SHP77 (cell line): ENCODE data around the gene OCA2.

Experiments used
- DNase-seq, 2 experiments: peaks; one replicate each; lab custom pipeline; 2025; lab: John Stamatoyannopoulos, UW

The OCA2 gene

DNA sequence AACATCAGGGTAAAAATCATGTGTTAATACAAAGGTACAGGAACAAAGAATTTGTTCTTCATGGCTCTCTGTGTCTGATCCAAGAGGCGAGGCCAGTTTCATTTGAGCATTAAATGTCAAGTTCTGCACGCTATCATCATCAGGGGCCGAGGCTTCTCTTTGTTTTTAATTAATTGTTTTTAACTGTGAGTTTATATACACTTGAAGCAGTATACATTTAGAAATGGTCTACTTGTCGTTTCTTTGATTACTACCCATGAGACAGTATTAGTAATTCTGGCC is 21.2 kb upstream of the OCA2 start:
- DNase-seq: no peak

DNA sequence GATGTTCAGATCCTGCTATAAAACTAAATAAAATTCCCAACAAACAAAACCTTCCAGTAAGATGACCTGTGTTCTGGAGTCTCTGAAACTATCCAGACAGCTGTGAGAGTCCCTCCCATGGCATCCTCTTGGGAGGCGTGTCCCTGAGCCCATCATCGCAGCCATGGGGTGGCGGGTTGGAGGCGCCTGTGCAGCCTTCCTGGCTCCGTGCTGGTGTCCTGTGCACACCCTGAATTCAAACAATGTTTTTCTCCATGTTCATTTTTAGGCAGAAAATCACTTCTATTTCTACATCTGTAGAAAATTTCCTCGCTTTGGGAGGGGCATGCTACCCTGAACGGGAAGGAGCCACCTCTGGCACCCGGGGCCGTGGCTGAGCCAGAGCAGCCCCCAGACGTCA is 19.4 kb upstream of the OCA2 start:
- DNase-seq: no peak

DNA sequence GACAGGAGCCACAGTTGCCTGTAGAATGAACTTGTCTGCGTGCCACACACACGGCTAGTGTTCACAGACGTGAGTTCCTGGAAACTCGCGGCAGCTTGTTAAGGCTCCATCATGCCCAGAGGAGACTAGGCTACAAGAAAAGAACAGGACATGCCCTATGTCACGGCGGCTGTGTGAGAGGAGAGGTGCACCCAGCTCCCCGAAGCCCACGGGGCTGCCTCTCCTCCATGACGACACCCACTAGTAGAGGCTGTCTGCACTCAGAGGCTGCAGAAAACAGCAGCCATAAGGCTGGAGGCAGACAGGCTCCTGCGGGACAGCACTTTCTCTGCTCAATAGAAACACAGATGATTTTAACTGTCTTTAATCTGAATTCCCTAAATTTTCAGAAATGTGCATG is 19.0 kb upstream of the OCA2 start:
- DNase-seq: no peak

DNA sequence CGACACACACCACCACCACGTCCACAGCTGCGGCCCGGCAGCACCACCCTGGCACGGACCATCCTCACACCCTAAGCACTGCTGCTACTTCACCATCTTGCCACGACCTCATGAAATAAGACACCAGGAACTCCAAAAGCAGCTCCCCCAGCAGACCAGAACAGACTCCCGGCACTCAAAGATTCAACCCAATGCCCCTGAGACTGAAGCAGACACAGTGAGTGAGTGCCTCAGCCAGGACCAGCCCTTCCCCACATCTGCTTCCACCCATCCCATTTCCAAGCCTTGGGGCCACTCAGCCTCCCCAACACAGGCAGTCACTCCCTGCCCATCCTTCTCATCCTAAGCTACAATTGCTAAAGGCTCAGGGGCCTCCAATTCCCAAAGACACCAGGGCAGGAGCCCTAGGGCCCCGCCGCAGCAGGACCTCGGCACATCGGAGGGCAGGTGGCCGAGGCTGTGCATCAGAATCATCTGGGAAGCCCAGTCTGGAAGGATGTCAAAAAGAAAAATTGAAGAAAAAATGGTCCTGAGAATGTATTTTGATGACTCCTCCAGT is 18.4 kb upstream of the OCA2 start:
- no peak for DNase-seq

DNA sequence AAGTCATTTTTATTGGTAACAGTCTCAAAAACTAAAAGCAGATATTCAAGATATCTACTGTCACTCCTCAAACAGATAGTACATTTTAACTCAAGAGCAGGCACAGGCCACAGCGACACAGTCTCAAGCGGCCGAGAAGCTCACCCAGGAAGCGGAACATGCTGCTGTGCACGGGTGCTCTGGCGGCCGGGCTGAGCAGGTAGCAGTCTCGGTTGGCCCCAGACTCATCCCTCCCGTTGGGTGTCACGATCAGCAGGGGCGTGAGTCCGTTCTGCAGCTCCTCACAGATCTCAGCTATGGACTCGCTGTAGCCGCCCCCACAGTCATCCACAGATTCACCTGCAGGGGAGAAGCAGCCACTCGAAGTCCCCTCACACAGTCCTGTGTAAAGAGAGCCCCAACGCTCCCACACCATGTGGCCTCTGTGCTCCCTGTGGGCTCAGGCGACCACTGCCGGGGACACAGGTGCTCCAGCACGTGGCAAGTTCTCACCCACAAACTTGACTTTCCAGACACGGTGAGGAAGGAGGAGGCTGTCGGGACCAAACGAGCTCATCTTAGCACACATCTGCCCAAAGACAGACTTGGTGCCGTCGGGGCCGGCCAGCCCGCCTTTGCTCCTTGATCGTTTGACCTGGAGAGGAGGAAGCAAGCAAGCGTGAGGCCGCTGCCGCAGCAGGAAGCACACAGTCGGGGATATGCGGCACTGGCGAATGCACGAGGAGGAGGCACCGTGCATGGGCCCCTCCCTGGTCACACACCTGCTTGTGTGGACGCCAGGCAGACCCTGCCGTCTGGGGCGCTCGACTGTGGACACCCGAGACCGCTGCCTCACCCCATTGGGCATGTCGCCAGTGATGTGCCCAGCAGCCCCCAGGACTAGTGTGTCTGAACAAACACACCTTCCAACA is 17.7 kb upstream of the OCA2 start:
- no peak for DNase-seq

DNA sequence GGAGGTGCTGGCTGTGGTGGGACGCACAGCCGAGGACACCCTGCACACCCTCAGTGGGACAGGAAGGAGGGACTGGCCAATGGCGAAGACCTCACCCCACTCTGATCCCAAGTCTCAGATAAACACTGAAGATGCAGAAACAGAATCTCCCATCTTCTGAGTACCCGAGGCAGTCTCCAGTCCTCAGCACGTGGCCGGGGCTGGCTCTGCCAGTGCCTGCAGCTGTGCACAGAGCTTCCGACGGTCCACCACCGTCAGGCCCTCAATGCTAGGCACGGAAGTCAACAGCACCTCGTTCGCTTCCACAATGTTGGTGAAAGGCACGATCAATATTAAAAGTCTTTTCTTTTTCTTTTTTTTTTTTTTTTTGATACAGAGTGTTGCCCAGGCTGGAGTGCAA is 16.8 kb upstream of the OCA2 start:
- DNase-seq: no peak

DNA sequence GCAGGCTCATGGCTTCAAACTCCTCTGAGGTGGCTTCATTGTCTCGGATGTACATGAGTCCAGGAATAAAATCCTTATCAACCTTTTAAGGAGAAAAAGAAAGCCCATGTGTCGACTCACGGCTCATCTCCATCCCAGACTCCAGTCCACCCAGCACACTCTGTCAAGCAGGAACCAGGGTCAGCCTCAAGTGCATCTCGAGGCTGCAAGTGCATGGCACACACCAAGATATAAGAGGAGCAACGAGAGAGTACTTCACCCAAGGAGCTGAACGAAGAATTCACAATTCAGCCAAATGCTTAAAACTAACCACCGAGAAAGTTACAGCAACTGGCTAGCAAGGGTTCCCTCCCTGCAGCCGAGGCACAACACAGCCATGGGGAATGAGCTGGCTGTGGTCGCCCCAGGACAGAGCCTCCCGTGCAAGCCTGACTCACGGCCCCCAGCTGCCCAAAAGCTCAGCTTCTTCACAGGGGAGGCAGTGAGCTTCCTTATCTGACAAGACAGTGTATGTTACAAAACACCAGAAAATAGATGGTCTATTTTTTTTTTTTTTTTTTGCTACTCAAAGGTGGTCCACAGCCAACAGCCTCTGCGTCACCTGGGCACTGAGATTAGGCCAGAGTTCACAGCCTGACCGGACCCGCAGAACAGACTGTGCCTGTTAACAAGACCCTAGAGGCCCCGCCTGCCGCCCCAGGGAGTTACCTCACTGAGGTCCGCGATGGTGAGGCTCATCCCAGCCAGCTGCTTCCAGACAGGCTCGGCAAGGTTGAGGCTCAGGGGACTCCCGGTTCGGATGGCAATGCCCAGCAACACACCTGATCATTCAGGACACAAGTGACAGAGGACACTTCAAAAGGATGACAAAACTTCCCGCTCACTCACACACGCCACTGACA is 15.9 kb upstream of the OCA2 start:
- DNase-seq: no peak

DNA sequence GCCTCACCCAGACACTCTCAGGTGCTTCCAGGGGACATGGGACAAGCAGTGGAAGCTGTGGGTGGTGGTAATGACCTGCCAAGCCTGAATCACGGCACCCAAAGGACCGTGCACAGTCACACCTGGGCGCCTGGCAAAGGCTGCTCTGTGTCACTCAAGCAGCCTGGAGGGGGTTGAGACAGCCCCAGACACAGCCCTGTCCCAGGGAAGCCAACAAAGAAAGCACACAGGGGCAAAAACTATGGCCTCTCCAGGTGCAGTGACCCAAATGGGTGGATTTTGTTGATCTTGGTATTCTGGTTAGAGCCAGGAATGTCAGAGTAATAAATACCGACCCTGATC is 15.0 kb upstream of the OCA2 start:
- DNase-seq: no peak

DNA sequence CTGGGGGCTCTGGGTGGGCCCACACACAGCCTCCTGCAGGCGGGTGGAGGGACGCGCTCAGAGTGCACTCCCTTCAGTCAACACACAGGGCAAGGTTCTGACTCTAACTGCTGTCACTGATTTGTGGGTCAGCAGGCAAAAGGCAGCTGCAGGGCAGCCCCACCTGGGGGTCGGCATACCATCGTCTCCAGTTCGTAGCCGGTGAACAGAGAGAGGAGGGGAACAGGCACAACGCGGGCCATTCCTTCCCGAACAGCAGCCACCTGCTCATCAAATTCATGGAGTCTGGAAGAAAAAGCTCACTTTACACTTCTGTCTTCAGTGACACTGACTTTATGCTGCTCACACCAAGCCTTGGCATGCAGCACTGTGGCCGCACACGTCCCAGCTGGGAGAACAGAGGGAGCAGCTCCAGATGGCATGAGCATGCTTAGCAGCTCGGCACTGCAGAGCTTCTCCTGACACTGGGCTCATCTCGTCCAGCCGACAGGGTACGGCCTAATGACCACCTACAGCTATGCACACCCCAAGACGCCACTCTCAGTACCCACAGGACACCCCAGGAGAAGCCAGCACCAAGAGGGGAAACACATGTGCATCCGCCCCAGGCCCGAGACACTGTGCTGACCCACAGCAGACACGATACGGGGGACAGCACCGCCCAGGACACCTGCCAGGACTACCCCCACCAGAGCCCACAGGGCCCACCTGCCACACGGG is 14.4 kb upstream of the OCA2 start:
- DNase-seq: no peak

DNA sequence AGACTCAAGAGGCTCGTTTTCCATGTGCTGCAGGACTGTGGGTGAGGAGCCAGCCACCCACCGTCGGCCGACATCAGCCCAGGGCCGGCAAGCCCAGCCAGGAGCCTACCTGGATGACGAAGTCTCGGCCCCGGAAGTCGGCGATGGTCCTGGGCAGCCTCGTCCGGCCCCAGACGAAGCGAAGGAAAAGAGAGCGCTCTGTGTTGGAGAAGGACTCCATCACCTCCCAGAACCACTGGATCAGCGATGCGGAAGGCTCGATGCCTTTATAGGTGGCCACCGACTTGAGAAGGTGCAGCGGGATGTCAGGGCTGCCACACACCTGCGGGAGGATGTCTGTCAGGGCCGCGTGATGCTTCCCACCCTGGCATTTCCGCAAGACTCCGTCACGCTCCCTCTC is 13.8 kb upstream of the OCA2 start:
- DNase-seq: no peak

DNA sequence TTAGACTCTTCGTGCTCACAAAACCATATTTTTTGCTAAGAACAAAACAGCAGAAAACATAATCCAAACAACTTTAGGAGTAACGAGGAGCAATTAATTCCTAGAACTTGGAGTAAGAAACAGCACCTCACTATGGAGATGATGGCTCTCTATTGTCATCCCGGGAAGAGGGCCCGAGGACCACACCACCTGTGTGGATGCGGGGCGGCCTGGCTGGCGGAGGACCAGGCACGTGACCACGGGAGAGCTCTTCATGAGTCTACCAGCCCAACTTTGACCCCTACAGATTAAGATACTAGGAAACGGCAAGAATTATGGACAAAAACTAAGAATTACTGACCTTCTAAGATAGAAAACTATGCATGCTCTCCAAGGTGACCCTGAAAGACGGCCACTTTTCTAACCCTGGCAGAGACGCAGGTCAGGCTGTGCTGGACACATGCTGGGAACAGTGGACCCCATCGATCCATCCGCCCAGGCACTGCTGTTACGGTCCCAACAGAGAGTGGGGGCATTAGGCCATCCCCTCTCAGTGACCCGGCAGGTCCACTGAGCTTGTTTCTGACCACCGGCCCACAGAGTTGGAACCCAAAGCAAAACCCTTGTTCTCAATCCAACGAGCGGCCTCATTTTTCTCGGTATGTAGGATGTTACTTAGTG is 13.1 kb upstream of the OCA2 start:
- DNase-seq: no peak

DNA sequence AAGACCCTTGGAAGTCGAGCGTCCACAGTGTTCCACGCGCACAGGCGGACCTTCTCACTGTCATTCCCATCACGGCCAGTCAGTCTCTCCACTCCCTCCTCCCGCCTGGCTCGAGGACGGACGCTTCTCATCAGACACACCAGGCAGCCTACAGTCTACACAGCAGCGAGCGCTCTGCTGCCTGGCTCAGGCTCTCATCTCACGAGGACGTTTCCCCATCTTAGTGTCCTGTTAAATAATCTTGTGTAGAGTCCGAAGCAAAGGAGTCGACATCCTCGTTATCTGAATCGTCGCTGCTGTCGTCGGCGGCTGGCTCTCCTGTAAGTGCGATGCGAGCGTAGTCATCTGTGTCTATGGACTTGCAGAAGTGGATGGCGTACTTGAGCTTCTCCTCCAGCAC is 12.4 kb upstream of the OCA2 start:
- no peak for DNase-seq

DNA sequence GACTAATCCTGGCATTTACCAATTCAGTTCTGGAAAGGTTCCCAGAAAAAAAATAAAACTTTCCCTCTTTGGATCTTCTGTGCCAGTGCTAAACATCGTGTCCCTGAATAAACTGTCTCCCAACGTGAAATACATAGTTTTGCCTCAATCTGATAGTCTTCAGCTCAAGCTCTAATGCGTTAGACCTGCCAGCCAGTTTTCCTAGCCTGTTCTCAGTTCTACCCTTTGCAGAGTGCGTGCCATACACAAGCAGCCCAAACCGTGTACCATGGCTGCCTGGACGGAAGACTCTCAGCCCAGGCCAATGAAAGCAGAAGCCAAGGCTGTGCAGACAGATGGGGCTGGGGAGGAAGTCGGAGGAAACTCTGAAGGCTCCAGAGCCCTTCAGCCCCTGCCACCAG is 11.4 kb upstream of the OCA2 start:
- no peak for DNase-seq

DNA sequence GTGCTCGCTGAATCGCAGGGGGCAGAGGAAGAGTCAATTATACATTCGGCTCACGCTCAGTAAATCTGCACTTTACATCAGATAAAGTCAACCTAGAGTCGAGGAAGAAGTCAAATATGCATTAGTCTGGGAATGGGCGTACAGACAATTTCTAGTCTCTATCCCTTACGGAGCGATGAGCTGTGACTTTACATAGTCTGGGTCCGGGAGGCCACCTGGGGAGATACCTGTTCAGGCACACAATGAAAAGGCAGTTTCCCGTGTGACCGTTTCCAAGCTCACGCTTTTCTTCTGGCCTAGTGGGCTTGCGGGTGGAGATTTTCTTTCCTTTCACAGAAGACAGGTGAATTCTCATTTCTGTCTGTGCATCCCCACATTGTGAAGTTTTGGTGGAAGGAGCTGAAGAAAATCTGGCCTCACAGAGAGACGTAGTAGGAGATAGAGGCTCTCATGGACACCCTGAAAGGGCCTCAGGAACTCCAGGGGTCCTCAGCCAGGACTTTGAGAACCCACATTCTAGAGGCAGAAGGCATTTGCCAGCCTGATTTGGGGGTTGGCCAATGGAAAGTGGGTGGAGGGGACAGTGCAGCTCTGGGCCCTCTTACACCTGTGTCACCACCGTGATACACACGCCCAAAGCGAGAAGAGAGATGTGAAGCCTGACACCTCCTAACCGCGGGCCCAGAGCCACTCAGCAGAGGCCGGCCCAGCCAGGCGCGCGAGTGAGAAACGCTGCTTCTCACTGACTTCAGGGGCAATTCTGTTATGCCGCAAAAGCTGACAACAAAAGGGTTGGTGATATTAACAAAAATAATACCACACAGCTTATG is 10.7 kb upstream of the OCA2 start:
- no peak for DNase-seq

DNA sequence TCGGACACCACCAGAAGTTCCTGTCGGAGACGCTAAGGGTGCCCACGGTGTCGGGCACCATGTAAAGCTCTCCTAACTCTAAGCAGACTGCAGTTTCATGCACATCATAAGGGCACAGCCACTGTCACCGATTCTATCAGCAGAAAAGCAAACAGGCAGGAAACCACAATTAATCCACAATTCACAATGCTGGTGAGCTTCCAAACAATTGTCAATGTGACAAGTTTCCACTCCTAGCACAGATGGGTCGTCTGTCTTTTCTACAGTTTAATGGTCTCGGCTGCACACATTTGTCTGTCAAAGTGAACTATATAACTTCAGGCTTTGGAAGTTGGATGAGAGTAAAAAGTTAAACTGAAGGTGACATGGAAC is 8.8 kb upstream of the OCA2 start:
- DNase-seq: no peak

DNA sequence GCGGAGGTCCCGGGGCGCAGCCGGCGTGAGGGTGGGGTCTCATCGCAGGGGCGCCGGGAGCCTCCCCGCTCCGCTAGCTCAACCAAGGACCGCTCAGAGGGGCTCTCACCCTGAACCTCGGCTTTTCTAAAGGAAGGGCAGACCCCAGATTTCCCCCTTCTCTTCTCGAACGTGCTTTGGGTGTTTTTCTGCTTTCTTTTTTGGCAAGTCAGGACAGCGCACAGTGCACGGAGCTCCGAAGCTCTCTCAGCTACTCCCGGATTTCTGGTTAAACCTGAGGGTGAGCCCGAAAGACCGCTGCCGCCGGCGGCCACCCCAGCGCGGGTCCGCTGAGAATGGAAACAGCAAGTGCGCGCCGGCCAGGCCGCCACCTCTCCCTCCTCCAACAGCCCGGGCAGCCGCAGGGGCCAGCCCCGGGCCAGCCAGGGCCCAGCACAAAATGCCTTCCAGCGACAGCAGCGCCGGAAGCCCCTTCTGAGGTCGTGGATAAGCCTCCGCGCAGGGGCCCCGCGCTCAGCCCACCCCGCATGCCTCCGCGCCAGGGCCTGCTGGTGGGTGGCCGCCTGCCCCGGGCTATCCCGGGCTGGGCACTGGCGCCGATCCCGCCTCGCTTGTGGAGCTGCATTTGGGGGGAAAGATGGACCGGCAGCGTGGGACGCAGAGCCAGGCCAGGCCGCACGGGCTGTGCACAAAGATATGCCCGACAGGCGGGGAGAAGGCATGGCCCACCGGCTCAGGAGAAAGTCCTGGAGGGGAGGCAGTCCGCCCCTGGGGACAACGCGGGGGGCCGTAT is 8.2 kb upstream of the OCA2 start:
- DNase-seq: no peak

DNA sequence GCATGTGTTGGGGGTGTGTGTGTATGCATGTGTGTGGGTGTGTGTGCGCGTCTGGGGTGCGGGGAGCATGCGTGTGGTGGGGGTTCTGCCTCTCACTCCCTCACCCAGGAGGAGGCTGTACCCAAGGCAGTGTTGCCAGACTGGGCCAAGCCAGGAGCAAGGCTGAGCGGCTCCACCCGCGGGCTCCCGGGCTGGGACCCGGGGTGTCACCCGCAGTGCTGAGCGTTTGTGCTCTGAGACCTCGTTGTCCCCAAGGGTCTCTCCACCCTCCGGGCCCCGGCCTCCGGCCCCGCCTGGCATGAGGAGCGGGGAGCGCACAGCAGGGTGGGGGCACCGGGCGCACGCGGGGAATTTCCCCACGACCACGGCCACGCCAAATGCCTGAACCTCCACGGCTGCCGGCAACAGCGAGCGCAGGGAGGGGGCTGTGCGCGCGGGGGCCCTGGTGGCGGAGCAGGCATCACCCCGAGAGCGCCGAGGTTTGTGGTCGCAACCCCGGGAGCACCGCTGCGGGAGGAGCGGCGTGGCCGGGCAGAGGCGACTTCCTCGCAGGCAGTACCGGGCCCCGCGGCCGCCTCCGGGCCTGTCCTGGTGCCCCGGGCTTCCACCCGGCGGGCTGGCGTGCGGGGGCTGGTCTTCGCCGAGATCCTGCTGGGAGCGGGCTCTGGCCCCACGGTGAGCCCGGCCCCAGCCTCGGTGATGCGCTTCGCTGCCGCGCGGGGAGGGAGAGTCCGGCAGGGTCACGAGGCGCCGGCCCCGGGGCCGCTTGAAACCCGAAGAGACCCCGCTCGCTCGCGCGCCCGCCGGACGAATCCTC is 7.4 kb upstream of the OCA2 start:
- DNase-seq: no peak

DNA sequence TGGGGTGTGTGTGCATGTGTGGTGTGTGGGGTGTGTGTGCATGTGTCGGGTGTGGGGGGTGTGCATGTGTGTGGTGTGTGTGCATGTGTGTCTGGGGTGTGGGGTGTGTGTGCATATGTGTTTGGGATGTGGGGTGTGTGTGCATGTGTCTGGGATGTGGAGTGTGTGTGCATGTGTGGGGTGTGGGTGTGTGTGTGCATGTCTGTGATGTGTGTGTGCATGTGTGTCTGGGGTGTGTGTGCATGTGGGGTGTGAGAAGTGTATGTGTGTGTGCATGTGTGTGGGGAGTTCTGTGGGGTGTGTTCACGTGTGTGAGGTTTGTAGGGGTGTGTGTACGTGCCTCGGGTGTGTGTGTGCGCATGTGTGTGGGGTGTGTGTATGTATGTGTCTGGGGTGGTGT is 6.7 kb upstream of the OCA2 start:
- no peak for DNase-seq

DNA sequence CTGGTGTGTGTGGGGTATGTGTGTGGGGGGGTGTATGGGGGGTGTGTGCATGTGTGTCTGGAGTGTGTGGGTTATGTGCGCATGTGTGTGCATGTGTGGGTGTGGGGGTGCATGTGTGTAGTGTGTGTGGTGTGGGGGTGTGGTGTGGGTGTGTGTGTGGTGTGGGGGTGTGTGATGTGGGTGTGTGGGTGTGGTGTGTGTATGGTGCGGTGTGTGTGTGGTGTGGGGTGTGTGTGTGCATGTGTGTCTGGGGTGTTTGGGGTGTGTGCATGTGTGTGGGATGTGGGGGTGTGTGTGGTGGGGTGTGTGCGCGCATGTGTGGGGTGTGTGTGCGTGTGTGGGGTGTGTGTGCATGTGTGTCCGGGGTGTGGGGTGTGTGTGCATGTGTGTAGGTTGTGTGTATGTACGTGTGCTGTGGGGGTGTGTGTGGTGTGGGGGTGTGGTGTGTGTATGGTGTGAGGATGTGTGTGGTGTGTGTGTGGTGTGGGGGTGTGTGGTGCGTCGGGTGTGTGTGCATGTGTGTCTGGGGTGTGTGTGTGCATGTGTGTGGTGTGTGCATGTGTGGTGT is 6.2 kb upstream of the OCA2 start:
- no peak for DNase-seq
